ENCODE measurements around the gene IL34.

The IL34 gene

DNA sequence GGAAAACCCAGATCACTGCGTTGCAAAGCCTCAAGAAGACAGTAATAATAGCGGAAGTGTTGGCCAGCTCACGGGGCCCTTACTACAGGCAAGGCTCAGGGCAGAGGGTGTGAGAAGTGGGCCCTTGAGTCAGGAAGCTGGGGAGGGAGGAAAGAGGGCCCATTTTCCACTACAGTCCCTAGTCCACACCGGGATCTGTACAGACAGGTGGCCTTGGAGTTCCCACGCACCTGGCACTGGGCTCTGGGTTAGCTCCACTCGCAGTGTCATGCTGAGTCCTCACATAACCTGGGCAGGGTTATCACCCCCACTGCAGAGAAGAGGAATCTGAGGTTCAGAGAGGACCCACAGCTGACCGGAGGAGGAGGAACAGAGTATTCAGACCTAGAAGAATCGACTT, 56.3 kb downstream of the IL34 start:
- no peak for DNase-seq (ENCODE audit: low read depth)

DNA sequence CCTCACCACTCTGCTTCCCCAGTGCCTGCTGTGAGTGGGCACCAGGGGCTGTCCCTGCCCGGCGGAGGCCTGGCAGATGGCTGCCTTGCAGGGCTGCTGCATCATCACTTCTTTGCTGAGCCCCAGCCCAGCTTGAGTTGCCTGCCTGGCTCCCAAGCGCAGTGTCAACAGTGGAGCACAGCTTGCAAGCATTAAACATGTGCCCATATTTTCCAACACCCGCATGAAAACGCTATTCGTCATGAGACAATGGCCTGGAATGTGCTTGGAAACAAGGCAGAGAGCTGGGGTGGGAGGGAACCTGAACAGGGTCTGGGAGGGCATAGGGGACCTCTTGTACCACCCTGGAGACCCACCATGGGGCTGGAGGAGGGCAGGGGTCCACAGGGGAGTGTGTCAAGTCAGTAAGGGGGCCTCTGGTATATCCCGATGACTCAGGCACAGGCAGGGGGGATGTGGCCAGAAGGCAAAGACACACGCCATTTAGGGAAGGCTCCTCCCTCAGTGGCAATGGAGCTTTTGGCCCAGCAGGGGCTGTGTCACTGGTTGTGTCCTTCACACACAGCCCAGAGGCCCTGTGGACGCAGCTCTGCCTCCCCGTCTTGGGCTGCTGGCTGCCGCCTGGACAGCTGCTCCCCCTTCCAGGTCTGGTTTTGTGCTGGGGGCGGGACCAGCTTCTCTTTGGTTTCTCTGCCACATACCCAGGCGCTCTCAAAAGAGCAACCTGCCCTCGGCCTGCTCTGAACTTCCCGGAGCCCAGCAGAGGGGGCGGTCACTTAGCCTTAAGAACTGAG, 56.9 kb downstream of the IL34 start:
- DNase-seq (ENCODE audit: low read depth), result no peak

DNA sequence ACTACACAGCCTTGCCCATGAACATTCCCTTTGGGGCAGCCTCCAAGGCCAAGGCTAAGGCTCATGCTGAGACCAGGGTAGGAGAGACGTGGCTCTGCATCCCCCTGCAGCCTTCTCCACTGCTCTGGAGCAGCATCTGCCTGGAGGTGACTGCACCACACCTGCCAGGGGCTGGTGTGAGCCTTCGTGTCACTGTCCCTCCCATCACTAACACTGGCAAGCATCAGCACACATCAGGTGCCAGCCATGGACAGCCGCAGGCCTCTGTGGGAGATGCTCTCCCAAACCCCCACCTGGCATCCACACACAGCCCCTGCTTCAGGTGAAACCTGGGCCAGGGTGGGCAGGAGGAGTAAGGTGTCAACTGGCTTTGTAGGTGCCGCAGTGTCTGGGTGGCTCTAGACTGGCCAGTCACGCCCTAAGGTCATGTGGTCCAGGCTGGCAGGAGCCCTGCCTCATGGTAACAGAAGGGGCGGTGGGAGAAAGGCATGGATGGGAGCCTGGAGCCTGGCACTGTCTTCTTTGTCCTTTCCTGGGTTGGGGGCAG, 57.5 kb downstream of the IL34 start:
- DNase-seq (ENCODE audit: low read depth), result no peak

DNA sequence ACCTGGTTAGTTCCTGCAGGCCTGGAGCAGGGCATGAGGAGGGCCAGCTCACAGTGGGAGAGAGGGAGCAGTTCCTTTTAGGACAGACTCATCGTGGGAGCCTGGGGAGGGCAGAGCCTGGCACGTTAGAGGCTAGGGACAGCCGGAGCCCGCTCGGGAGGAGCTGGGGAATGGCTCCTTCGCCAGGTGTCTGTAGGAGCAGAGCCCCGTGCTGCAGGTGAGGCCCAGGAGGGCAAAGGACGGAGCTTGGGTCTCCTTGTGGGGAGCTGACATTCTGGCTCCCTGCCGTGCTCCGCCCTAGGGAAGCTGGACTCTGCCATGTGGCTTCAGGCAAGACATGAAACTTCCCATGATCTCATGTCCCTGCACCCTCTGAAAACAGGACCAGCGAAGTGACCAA, 58.2 kb downstream of the IL34 start:
- no peak for DNase-seq (ENCODE audit: low read depth)

DNA sequence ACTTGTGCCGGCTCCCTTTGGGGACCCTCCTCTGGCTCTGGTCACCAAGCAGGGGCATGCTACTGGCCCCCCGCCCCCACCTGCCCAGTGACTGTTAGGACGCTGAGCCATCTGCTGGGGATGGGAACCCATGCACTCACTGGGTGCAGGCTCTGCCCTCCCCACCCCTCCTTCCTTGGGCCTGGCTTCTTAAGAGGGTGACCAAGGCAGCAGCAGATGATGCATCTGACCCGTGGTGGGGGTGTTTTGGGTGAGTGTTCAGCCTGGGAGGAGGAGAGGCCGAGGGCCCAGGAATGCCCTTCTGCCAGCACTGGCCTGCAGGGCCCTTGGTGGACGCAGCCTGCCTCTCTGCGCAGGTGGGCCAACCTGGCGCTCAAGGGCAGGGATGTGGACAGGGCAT, 58.7 kb downstream of the IL34 start:
- no peak for DNase-seq (ENCODE audit: low read depth)

DNA sequence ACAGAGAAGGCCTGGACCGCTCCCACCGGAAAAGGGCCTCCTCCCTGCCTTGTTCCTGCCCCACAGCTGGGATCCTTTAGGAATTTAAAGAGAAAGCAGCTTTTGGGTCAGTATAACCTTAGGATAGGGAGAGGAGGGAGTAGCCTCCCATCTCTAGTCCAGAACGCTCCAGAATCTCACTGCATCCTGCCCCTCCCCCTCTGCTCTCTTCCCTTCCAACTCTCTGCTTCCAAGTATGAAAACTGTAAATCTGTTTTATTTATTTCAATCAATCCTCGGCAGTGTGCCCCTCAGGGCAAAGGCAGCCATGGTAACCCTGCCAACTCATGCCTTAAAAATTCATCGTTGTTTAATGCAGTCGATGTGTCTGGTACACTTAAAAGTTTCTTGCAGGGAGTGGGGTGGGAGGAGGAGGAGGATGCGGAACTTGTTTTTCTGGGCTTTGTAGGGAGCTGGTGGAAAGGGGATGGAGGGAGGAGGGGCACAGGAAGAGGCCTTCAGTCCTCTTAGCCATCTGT, 60.6 kb downstream of the IL34 start:
- DNase-seq (ENCODE audit: low read depth), result no peak

DNA sequence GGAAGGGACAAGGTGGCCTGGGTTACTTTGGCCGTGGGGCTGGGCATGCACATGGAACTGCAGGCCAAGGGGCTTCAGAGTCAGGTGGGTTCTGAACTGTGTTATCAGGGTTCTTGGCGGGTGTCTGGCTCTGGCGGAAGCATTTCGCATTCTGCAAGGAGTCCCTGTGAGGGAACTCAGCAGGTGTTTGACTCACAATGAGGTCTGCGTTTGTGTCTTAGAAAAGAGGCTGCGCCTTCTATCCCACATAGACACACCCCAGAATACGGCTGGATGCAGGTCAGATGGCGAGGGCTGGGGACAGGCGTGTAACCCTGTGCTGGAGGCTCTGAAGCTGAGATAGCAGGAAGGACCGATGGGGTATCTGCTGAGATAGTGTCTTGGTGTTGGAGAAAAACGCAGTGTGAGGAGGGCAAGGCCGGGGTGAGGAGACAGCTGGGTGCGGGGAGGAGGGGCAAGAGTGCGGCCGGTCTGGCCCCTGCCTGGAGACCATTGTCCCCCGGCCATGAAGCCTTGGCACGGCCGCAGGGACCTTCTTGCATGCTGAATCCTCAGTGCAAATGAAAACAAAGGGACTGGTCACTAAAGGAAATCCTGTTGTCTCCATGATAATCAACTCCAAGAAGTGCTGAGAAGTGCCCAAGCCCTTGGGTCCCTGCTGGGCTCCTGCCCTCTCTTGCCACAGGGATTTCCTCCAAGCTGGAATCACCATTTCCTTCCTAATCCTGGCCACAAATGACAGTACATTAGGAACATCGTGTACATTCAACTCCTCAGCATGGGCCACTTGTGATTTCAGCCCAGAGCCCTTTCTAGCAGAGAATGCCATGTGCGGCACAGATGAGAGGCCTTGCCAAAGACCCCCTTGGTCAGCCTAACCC, 62.2 kb downstream of the IL34 start:
- no peak for DNase-seq (ENCODE audit: low read depth)

DNA sequence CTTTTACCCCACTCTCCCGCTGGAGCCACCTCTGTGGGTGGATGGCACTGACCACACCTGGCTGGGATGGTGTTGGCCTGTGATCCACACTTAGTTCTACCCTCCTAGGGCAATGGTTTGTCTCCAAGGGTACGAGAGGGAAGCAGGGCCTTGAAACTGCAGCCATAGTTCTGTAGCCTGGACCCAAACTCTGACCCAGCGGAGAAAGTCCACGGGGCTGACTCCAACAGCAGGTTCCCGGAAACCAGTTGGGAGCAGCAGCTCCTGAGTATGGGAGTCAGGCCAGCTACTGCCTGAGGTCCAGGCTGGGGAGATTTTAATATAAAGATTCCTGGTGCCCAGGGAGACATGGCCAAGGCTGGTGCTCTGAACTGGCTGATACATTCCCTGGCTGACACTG, 63.1 kb downstream of the IL34 start:
- DNase-seq (ENCODE audit: low read depth), result no peak

DNA sequence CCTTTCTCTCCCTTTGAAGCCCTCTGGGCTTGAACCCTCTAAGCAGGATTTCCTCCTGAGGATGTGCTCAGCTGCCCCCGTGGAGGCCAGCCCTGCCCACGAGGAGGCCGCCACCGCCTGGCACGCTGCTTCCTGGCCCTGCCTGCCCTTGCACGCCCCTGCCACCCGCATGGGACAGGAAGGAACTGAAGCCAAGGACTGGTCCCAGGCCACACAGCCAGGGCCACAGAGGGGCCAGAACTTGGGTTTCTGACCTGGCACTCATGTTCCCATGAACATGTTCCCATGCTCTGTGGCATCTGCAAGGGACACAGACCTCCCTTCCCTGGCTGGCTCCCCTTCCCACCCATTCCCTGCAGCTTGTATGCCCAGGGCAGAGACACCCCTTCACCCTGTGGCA, 63.6 kb downstream of the IL34 start:
- no peak for DNase-seq (ENCODE audit: low read depth)
